Kidney tubule cell (primary cell): ENCODE data around the gene C1orf159.
"Not testable (repeated sequence)": the region's sequence is repeated elsewhere in the genome, so short reads cannot be mapped to it uniquely, and the experiment has no call there.

Source experiments
- DNase-seq: peaks from one replicate; pipeline ENCODE4 v3.0.0-alpha.2; 2018; ENCODE audit warnings: low spot score

Gene C1orf159

DNA sequence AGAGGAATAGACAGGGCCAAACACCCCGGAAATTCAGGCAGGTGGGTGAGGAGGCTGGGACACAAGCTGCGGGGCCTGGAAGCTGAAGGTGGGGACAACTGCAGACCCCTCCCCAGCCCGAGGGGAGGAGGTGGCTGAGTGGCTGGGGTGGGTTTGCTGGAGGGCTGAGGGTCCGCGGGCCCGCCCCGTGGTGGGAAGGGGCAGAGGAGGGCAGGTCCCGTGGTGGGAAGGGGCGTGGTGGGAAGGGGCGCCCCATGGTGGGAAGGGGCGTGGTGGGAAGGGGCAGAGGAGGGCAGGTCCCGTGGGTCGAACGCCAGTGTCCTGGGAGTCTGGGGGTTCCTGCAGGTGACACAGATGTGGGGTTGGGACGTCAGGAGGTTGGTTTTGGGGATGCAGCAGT, 33.5 kb upstream of the C1orf159 start:
- DNase-seq: no peak

DNA sequence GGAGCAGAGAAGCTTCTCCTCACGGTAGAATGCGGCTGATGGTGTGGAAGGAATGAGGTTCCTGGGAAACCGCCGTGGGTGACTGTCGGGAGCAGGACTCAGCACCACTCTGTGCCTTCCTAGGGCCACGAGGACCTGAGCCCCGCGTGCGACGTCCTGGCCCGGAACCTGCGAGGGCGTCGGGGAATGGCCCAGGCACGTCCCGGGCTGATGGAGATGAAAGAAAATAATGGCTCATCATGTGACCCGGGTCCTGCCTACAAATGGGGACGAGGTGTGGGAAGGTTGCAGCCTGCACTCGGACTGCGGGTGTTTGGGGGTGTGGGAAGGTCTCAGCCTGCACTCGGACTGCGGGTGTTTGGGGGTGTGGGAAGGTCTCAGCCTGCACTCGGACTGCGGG, 32.7 kb upstream of the C1orf159 start:
- no peak for DNase-seq

DNA sequence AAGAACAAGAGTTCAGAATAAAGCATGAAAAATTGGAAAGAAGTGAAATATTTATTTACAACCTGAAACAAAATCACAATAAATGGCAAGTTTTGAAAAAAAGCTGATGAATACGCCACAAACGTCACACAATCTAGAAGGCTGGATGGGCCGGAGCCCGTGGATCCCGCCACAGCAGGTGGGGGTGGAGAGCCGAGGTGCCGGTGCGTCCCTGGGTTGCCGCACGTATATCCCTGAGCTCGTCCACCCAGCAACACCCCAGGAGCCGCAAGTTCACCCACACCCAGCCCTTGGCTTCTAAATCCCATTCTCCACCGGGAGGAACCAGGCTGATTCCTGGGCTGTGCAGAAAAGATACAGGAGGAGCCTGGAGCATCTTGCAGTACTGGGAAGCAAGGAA, 32.2 kb upstream of the C1orf159 start:
- DNase-seq: no peak

DNA sequence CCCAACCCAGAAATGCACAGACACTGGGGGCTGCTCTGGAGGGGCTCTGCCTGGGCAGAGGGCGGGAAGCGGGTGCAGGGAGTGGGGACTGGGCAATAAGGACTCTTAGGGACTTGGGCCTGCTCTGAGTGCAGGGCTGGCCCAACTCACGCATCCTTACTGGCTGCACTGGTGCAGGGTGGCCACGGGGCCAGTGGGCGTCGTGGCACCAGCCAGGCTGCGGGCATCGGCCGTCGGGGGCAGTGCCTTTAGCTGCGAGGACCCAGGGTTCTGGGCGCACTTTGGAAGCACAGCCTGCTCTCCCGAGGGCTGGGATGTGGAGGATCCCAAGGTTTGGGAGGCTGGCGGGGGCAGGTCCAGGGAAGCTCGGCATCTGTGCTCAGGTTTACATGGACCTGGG, 30.7 kb upstream of the C1orf159 start:
- DNase-seq: no peak

GRCh38 chr1:1146026-1146425, 30.1 kb upstream of the C1orf159 start:
- no peak for DNase-seq

GRCh38 chr1:1145547-1145914, 29.6 kb upstream of the C1orf159 start:
- DNase-seq: no peak

- DNase-seq: no peak
These were observed 29.1 kb upstream of the C1orf159 start for GRCh38 chr1:1144843-1145546.

- DNase-seq: peak; percentile 33
These were observed 28.4 kb upstream of the C1orf159 start for GRCh38 chr1:1144122-1144842.

DNA sequence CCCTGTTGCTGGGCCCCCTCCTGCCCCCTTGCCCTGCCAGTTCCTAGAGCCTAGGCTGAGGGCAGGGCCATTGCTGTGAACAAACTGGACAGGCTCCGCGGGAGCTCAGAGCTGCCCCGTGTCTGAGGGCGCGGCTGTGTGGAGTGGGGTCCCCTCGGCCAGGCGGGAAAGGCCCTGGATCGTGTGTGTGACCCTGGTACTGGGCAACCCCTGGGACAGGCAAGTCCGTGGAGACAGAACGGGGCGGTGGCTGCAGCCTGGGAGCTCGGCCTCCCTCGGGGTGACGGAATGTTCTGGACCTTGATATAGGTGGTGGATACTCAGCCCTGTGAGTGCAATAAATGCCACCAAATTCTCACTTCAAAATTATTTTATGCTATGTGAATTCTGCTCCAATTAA, 27.7 kb upstream of the C1orf159 start:
- no peak for DNase-seq

GRCh38 chr1:1142844-1143243, 27.0 kb upstream of the C1orf159 start:
- DNase-seq: no peak

- DNase-seq: not testable (repeated sequence)
These were observed 26.5 kb upstream of the C1orf159 start for GRCh38 chr1:1142352-1142751.

- no peak for DNase-seq
These were observed 26.0 kb upstream of the C1orf159 start for GRCh38 chr1:1141911-1142250.

- DNase-seq: no peak
These were observed 25.5 kb upstream of the C1orf159 start for GRCh38 chr1:1141244-1141910.

DNA sequence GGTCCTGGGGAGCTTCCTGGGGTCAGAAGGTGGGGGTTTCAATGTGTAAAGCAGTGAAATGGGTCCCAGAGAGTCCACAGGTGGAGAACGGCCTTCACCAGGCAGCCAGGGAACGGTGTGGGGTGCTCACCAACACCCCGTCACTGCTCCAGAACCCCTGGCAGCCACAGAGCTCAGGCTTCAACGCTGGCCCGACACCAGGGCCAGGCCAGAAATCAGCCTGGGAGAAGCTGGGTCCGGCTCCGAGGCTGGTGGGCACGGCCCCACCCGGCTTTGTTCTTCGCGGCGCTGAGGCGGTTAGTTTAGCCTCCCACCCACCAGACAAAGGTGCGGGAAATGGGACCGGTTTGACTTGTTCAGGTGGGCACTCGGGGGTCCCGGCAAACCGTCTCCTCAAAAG, 24.8 kb upstream of the C1orf159 start:
- no peak for DNase-seq

DNA sequence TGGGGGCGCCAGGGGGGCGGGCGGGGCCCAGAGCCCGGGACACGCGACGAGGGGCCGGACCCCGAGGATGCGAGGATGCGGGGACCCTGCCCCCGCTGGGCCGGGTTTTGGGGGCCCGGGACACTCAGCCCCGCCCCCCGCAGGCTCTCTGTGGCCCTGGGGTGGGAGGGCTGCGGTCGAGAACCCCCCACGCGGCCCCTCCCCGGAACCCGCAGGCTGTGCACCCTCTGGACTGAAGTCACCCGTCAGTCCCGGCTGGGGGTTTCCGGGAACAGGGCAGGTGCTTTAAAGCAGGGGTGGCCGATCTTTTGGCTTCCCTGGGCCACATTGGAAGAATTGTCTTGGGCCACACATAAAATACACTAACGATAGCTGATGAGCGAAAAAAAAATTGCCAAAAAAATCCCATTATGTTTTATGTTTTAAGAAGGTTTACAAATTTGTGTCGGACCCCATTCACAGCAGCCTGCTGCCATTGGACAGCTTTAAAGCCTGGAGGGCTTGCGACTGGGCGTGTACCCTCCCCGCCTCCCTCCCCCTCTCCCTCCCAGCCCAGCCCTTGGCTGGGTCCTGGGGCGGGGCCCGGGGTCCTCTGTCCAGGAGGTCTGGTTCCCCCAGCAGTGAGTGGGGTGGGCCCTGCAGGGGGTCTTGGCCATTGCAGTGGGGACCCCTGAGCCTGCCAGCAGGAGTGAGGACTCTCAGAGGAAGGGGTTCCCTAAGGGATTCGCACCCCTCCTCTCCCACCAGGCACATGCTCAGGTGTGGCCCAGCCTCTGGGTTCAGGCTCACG, 21.6 kb upstream of the C1orf159 start:
- DNase-seq: no peak

- no peak for DNase-seq
These were observed 20.8 kb upstream of the C1orf159 start for GRCh38 chr1:1136547-1137230.

DNA sequence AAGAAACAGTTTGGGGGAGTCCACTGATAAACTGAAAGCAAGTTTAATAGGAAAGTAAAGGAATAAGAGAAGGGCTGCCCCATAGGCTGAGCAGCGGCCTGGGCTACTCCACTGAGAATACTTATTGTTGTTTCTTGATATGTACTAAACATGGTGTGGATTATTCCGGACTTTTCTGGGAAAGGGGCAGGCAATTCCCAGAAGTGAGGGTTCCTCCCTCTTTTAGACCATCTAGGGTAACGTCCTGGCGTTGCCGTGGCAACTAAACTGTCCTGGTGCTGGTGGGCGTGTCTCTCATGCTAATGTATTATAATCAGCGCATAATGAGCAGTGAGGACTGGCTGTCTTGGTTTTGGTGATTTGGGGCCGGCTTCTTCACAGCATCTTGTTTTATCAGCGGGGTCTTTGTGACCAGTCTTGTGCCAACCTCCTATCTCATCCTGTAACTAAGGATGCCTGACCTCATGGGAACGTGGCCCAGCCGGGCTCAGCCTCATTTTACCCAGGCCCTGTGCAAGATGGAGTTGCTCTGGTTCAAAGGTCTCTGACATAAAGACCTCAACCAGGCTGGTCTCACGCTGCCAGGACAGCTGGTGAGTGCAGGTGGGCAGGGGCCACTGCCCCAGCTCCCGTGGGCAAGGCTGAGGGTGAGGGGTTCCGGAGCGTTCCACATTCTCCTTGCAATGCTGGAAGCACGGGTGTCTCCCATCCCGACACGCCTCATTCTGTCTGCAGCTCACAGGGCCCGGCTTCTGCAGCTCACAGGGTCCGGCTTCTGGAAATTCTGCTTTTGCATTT, 19.6 kb upstream of the C1orf159 start:
- DNase-seq: no peak

GRCh38 chr1:1134300-1134970, 18.5 kb upstream of the C1orf159 start:
- DNase-seq: no peak

- peak; percentile 77 for DNase-seq
These were observed 17.3 kb upstream of the C1orf159 start for GRCh38 chr1:1132956-1133750.
